Smooth muscle cell (in vitro differentiated cells): ENCODE measurements around the gene SCRN3. TPM values are rescaled to one million over a fixed set of nuclear protein-coding genes. Genes with fewer than 3 reads are reported as not detected.

Experiments
- polyA plus RNA-seq: library from polyadenylated mRNA; unstranded; fragments of >200 nt; fragmentation: Nextera tagmentation; extraction: Ambion mirVana; gene quantifications from 2 replicates; pipeline ENCODE4 v1.2.1, GENCODE V29; 2016
- total RNA-seq: library from RNA; depleted of rRNA; stranded (reverse); fragments of >200 nt; gene quantifications from 2 replicates; pipeline ENCODE4 v1.2.3, GENCODE V29; 2014

The SCRN3 gene
- total and polyA plus RNA-seq, 2 experiments from 2014 or later, result 9.8 to 27.2 TPM

Other genes starting within 250 kb of the SCRN3 start
- gene OLA1, start 147.2 kb upstream of the SCRN3 start, total RNA-seq, result 76.0 and 79.1 TPM in 2 replicates
- 59.6 and 90.7 TPM in 2 replicates for gene OLA1, start 147.2 kb upstream of the SCRN3 start, polyA plus RNA-seq
- 0.49 and 0.63 TPM in 2 replicates for gene SP9, start 60.8 kb upstream of the SCRN3 start, total RNA-seq
- 0.17 and 0.26 TPM in 2 replicates for gene SP9, start 60.8 kb upstream of the SCRN3 start, polyA plus RNA-seq
- gene GPR155, start 91.3 kb downstream of the SCRN3 start, total RNA-seq, result 10.4 and 10.5 TPM in 2 replicates
- gene GPR155, start 91.3 kb downstream of the SCRN3 start, polyA plus RNA-seq, result 3.3 and 6.9 TPM in 2 replicates
- gene WIPF1, start 202.1 kb downstream of the SCRN3 start, total RNA-seq, result 27.3 and 29.0 TPM in 2 replicates
- 35.5 and 36.4 TPM in 2 replicates for gene WIPF1, start 202.1 kb downstream of the SCRN3 start, polyA plus RNA-seq